Fibroblast of lung (primary cell): ENCODE data around the gene ATP6AP2.

Source experiments
- EZH2 ChIP-seq: IDR thresholded peaks from 2 replicates; pipeline ENCODE4 v1.5.1; 2012; ENCODE audit warnings: low read length, control low read depth, mild to moderate bottlenecking; ENCODE audit errors: missing control alignments
- TF ChIP-seq, protein P1 (sequence below), 2 donors: IDR thresholded peaks in 1 of 2; conservative IDR thresholded peaks in 1 of 2; 1 replicate in 1 of 2; 2 replicates in 1 of 2; pipeline ENCODE4 v1.5.1; 2011 to 2012; ENCODE audit warnings: low read length in 2 of 2, control low read depth in 1 of 2, inconsistent platforms in 1 of 2, low read depth in 1 of 2, mild to moderate bottlenecking in 1 of 2

- TF ChIP-seq, protein P1, sequence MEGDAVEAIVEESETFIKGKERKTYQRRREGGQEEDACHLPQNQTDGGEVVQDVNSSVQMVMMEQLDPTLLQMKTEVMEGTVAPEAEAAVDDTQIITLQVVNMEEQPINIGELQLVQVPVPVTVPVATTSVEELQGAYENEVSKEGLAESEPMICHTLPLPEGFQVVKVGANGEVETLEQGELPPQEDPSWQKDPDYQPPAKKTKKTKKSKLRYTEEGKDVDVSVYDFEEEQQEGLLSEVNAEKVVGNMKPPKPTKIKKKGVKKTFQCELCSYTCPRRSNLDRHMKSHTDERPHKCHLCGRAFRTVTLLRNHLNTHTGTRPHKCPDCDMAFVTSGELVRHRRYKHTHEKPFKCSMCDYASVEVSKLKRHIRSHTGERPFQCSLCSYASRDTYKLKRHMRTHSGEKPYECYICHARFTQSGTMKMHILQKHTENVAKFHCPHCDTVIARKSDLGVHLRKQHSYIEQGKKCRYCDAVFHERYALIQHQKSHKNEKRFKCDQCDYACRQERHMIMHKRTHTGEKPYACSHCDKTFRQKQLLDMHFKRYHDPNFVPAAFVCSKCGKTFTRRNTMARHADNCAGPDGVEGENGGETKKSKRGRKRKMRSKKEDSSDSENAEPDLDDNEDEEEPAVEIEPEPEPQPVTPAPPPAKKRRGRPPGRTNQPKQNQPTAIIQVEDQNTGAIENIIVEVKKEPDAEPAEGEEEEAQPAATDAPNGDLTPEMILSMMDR (conservative IDR thresholded peaks at IDR 0.05 in 1 of 2, IDR thresholded peaks at IDR 0.05 in 1 of 2; ENCODE audit: low read depth in 1 of 2, low read length in 2 of 2), result no peak
- no peak for TF ChIP-seq EZH2
Measured at GRCh38 chrX:40625294-40625693, 44.5 kb downstream of the ATP6AP2 start.
